Activated naive CD8-positive, alpha-beta T cell treated with anti-CD3 and anti-CD28 coated beads, Interleukin-2, amount 50 U/mL, for 16 hours (primary cell): ENCODE measurements around the gene PDGFD.

Source experiments
- DNase-seq: peaks from one replicate; pipeline ENCODE4 v3.0.0-alpha.2; 2020; ENCODE audit warnings: low read depth, low spot score

Gene PDGFD

GRCh38 chr11:104094576-104094975 lies 69.4 kb downstream of the PDGFD start:
- no peak for DNase-seq

- DNase-seq, result no peak
These were observed 70.3 kb downstream of the PDGFD start for GRCh38 chr11:104093426-104094280.

GRCh38 chr11:104092744-104093143 lies 71.2 kb downstream of the PDGFD start:
- no peak for DNase-seq

- DNase-seq, result no peak
These were observed 72.5 kb downstream of the PDGFD start for GRCh38 chr11:104091281-104092096.

- no peak for DNase-seq
These were observed 73.2 kb downstream of the PDGFD start for GRCh38 chr11:104090767-104091166.

GRCh38 chr11:104089481-104089880 lies 74.5 kb downstream of the PDGFD start:
- no peak for DNase-seq

- DNase-seq, result no peak
These were observed 77.3 kb downstream of the PDGFD start for GRCh38 chr11:104086621-104087020.

GRCh38 chr11:104078995-104079394 lies 85.0 kb downstream of the PDGFD start:
- DNase-seq, result no peak

GRCh38 chr11:104078245-104078644 lies 85.7 kb downstream of the PDGFD start:
- no peak for DNase-seq

GRCh38 chr11:104076455-104076854 lies 87.5 kb downstream of the PDGFD start:
- no peak for DNase-seq

GRCh38 chr11:104075706-104076105 lies 88.2 kb downstream of the PDGFD start:
- DNase-seq, result no peak

GRCh38 chr11:104075091-104075490 lies 88.9 kb downstream of the PDGFD start:
- no peak for DNase-seq

- no peak for DNase-seq
These were observed 89.8 kb downstream of the PDGFD start for GRCh38 chr11:104073950-104074705.

GRCh38 chr11:104067534-104067933 lies 96.4 kb downstream of the PDGFD start:
- DNase-seq, result no peak

- DNase-seq, result no peak
These were observed 99.8 kb downstream of the PDGFD start for GRCh38 chr11:104064034-104064630.

GRCh38 chr11:104061853-104062521 lies 102.0 kb downstream of the PDGFD start:
- DNase-seq, result no peak

- no peak for DNase-seq
These were observed 103.1 kb downstream of the PDGFD start for GRCh38 chr11:104060820-104061219.

- no peak for DNase-seq
These were observed 103.7 kb downstream of the PDGFD start for GRCh38 chr11:104060004-104060794.

GRCh38 chr11:104058680-104059079 lies 105.3 kb downstream of the PDGFD start:
- no peak for DNase-seq

- DNase-seq, result no peak
These were observed 106.0 kb downstream of the PDGFD start for GRCh38 chr11:104057908-104058307.
